ENCODE data around the gene NELL2.

DNA sequence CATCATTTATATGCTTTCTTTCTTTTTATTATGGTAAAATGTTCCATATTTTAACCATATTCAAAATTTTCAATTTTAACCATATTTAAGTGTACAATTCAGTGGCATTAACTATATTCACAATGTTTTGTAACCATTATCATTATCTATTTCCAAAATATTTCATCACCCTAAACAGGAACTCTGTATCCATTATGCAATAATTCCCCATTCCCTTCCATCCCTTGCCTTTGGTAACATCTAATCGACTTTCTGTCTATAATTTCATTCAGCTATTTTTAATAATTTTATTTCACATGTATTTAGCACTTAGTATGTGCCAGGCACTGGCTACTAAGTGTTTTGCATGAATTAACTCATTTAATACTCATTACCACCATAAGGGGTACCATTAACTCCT, 287.5 kb downstream of the NELL2 start:
- TF ChIP-seq CTCF (IDR thresholded peaks at IDR 0.05) = no peak
- no peak for TF ChIP-seq POLR2A (IDR thresholded peaks at IDR 0.05)
